GM04503 (cell line): ENCODE data around the gene CSNK2B.

Experiments
- DNase-seq: peaks from one replicate; pipeline ENCODE4 v3.0.0-alpha.2; 2012; ENCODE audit warnings: low read depth

Gene CSNK2B

DNA sequence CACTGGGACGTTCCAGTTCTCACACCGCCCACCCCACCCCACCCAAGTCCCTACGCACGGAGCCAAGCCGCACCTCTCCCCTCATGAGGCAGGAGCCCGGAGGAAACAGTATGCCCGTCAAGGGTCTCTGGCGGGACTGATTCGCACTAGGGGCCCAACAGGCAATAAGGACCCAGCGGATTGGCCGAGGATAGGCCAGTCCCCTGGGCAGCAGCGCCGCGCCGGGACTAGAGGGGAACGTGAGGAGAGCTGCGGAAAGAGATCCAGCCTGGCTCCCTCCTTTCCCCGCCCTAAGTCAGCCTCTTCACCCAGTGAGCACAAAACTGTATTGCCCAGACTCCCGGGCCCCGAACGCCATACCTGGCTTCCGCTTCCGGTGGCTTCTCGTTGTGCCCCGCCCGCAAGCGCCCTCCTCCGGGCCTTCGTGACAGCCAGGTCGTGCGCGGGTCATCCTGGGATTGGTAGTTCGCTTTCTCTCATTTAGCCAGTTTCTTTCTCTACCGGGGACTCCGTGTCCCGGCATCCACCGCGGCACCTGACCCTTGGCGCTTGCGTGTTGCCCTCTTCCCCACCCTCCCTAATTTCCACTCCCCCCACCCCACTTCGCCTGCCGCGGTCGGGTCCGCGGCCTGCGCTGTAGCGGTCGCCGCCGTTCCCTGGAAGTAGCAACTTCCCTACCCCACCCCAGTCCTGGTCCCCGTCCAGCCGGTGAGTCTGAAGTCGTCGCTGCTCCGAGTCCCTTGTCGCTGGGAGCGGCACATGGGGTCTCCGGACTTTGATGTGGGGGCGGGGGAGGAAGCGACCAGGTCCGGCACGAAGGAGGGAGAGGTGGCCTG lies at the start of gene CSNK2B:
Gene CSNK2B, plus strand, starts transcription at position 580 of the 836 bp plus-strand sequence. CDS start 752 bp downstream, outside the sequence.
- DNase-seq = peak; percentile 86

DNA sequence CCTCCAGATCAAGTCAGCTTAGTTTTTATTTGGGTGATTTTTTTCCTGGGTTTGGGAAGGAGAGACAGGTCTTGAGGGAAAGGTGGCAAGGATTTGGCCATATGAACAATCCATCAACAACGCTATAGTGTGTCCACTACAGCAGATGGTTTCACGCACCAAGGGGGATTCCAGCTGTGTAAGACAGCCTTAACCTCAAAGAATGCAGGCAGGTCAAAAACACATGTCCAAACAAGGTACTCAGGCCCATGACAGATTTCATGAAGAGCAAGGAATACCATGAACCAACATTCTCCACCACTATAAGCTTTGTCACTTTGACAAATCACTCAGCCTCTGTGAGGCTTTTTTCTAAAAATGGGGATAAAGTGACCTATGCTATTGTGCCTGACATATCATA lies 48.9 kb upstream of the CSNK2B start:
- no peak for DNase-seq

DNA sequence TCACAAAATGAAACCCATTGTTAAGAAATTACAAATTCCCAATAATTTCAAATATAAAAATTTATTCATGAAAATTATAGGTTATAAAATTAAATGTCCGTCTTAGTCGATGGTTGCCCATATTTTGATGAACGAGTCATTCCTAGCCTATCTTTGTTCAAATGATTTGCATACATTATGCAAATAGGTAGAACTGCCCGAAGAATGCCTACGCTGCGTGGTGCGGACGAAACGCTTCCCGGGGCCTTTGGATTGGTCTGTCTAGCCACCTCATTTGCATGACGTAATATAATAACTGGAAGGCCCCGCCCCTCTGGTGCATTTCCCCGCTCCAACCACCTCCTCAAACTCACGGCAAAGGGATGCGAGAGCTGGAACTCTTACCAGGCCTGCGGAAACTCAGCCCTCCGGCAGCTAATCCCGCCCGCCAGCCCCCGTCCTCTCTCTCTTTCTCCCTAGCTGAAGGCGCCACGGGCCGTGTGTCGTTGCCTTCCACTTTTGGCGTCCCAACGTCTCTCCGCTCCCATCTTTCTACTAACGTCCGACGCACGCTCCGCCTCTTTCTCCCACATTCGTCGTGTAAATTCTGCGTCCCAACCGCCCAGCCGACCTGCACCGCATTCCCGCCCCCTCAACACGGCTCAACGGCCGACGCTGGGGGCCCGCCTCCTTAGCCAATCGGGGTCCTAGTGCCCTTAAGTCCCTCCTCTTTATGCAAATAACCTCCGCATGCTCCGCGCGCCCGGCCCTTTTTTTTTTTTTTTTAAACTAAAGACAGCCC lies 45.9 kb upstream of the CSNK2B start:
- DNase-seq = peak; percentile 96

DNA sequence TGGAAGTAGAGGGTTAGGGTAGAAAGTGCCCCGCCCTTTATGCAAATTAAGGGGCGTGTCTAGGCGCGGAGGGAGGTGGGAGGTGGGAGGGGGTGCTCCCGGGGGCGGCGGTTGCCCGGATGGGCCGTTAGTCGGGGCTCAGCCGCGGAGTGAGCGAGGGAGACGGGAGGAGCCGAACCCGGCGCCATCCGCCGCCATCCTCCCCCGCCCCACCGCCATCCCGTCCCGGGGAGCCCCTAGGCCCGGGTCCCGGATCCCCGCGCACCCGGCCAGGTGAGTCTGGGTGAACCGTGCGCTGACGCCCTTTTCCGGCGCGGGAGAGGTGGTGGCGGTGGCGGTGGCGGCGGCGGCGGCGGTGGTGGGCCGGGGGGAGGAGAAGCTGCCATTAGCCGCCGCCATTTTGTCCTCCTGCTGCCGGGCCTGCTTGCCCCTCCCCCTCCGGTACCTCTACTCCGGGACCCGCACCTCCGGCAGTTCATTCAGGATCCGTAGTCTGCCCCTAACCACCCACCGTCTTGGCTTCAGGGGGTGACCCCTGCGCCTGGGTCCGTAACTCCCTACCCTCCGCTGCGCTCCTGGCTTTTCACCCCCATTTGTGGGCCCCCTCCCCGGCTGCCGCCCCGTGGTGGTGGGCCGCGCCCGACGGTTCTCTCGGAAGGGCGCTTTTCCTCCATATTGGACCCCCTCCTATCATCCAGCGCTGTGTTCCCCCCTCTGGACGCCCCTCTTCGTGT lies 45.1 kb upstream of the CSNK2B start, which contains the start of gene PRRC2A:
Gene PRRC2A, plus strand, starts transcription at position 130 of the 734 bp plus-strand sequence. CDS start 2,075 bp downstream, outside the sequence.
- DNase-seq = no peak

DNA sequence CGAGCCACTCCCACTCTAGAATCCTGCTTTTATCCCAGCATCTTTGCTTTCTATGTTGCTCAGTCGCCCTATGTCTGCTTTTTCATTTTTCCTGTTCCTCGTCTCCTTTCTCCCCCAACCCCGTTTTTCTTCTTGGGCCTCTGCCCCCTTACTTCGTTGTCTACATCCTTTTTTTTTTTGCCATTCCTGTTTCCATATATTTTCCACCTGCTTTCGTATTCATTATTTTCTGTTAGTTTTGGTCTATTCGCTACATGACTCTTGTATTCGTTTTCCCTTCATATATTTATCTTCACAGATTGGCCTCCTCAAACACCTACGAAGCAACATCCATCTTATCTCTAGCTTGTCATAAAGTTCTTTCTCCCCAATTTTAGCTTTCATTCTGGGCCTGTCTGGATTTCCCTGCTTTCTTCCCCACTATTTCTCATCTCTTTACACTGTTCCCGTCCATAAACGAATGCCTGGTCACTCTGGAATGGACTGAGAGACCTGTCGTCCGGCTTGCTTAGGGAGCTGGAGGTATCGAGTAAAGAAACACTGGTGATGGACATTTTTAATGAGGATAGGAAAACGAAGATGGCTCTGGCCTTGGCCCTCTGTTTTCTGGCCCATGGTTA lies 44.5 kb upstream of the CSNK2B start:
- no peak for DNase-seq

DNA sequence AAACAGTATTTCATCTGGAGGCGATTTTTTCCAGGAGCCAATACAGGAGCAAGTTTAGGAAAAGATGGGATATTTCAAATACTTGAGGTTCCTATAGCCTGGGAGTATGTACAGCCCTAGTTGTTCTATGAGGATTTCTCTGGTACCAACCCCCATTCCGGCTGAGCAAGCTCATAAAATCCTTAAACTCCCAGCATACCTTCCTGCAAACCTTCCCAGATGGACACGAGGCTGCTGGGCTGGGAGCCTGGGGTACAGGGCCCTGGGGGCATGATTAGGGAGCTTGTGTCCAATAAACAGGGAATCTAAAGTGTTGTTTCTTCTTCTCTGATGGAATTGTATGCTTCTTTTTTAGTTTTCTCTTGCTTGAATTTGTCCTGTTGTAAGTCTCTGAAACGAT lies 43.9 kb upstream of the CSNK2B start:
- DNase-seq = no peak

DNA sequence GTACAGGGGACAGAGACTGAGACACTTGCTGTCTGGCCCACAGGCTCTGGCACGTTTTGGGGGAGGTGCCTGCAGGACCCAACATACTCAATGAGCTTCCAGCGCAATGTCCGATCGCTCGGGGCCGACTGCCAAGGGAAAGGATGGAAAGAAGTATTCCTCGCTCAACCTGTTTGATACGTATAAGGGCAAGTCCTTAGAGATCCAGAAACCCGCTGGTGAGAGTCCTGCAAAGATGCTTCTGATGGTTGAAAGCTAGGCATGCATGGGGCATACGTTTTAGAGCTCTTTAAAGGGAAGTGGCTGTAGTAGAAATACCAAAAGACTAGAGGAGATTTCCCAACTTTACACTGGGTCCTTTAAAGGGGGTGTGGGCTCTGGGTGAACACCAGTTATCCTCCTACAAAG lies 43.2 kb upstream of the CSNK2B start:
- DNase-seq = no peak

DNA sequence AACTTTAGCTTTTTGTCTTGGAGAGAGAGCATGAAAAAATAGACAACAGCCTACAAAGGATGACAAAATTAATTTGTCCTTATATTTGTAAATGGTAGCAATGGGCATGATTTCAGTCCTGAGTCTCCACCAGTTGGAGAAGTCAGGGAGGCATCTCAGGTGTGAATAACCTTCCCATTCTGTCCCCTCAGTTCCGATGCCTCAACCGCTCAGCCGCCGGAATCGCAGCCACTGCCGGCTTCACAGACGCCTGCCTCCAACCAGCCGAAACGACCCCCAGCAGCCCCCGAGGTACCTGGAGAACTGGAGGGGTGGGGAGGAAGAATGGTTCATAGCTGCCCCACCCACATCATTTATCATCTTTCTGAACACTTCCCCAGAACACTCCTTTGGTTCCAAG lies 41.8 kb upstream of the CSNK2B start:
- no peak for DNase-seq

DNA sequence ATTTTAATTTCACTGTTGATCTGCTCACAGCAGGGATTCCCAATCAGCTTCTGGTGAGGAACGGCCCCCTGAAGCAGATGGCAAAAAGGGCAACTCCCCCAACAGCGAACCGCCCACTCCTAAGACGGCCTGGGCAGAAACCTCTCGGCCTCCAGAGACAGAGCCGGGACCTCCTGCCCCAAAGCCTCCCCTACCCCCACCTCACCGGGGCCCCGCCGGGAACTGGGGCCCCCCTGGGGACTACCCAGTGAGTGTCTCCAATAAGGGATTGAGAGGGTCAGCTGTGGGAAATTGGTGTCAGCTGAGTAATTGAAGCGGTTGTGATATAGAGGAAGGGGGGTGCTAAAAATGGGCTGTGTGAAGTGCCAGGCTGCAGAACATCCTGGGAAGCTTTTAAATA lies 38.9 kb upstream of the CSNK2B start:
- no peak for DNase-seq

DNA sequence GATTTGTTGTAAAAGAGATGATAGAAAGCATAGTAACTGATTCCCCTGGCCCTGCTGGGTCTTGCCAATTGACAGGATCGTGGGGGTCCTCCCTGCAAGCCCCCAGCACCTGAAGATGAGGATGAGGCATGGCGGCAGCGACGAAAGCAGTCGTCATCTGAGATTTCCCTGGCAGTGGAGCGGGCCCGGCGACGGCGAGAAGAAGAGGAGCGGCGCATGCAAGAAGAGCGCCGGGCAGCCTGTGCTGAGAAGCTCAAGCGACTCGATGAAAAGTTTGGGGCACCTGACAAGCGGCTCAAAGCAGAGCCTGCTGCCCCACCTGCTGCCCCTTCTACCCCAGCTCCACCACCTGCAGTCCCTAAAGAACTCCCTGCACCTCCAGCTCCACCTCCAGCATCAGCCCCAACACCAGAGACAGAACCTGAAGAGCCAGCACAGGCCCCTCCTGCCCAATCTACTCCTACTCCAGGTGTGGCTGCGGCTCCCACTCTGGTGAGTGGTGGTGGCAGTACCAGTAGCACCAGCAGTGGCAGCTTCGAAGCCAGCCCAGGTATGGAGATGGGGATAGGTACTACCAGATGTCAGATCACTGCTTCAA lies 38.1 kb upstream of the CSNK2B start:
- DNase-seq = no peak

DNA sequence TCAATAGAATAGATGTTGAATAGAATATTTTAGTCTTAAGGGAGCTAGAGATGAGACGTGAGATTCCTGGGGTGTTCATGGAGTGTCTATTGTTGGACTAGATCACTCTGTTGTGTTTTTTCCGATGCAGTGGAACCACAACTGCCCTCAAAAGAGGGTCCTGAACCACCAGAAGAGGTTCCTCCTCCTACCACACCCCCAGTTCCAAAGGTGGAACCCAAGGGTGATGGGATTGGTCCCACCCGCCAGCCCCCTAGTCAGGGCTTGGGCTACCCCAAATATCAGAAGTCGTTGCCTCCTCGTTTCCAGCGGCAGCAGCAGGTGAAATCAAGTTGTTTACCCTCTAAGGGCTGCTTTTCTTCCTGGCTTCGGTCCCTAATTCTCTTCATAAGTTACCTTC lies 36.9 kb upstream of the CSNK2B start:
- DNase-seq = no peak

DNA sequence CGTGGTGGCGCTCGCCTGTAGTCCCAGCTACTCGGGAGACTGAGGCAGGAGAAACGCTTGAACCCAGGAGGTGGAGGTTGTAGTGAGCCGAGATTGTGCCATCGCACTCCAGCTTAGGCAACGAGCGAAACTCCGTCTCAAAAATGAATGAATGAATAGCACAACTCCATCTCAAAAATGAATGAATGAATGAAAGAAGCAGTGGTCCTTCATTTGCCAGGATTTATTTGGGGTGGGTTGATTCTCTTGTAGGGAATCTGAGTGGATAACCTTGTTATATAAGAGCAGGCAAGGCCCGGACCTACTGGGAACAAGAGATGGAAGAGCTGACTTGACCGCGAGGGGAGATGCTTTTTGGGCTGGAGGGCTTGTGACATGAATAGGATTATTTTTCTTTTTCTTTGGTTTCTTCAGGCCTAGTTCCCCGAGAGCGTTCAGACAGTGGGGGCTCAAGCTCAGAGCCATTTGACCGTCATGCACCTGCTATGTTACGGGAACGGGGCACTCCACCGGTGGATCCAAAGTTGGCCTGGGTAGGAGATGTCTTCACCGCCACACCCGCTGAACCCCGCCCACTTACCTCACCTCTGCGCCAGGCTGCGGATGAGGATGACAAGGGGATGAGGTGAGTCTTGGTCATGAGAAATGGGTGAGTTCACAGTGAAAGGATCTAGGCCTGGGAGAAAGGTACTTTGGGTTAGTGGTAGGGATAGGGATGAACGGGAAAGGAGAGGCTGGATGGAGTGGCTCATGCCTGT lies 35.5 kb upstream of the CSNK2B start:
- no peak for DNase-seq

DNA sequence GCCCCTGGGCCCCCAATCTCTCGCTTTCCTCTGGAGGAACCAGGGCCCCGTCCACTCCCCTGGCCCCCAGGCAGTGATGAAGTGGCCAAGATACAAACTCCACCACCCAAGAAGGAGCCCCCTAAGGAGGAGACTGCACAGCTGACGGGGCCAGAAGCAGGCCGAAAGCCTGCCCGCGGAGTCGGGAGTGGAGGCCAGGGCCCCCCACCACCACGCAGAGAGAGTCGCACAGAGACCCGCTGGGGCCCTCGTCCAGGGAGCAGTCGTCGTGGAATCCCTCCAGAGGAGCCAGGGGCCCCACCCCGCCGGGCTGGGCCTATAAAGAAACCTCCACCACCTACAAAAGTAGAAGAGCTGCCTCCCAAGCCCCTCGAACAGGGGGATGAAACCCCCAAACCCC lies 34.7 kb upstream of the CSNK2B start:
- no peak for DNase-seq

DNA sequence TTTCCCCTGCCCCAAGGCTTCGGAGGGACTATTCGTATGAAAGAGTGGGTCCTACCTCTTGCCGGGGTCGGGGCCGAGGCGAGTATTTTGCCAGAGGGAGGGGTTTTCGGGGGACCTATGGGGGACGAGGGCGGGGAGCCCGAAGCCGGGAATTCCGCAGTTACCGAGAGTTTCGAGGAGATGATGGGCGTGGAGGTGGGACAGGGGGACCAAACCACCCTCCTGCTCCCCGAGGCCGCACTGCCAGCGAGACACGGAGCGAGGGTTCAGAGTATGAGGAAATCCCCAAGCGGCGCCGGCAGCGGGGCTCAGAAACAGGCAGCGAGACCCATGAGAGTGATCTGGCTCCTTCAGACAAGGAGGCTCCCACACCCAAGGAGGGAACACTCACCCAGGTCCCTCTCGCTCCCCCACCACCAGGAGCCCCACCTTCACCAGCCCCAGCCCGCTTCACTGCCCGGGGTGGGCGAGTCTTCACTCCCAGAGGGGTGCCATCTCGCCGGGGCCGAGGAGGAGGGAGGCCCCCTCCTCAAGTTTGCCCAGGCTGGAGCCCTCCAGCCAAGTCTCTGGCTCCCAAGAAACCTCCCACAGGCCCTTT lies 34.1 kb upstream of the CSNK2B start:
- no peak for DNase-seq

DNA sequence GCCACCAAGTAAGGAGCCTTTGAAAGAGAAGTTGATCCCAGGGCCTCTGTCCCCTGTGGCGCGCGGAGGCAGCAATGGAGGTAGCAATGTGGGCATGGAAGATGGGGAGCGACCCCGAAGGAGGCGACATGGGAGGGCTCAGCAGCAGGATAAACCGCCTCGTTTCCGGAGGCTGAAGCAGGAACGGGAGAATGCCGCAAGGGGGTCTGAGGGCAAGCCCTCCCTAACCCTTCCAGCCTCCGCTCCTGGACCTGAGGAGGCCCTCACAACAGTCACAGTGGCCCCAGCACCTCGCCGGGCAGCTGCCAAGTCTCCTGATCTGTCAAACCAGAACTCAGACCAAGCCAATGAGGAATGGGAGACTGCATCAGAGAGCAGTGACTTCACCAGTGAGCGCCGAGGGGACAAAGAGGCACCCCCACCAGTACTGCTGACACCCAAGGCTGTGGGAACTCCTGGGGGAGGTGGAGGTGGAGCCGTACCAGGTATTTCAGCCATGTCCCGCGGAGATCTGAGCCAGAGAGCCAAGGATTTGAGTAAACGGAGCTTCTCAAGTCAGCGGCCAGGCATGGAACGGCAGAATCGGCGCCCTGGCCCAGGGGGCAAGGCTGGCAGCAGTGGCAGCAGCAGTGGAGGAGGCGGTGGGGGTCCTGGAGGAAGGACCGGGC lies 33.5 kb upstream of the CSNK2B start:
- DNase-seq = no peak

DNA sequence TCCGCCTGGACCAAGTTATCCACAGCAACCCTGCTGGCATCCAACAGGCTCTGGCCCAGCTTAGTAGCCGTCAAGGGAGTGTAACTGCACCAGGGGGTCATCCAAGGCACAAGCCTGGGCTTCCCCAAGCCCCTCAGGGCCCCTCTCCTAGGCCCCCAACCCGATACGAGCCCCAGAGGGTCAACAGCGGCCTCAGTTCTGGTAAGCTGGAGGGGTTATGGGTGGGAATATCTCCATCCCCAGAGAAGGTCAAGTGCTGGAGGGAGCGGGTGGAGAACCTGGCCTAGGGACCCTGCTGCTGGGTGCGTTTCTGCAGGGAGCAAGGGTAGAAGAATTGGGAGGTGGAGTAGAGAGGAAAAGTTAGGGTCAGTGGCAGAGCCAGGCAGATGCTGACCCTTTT lies 32.4 kb upstream of the CSNK2B start:
- no peak for DNase-seq

DNA sequence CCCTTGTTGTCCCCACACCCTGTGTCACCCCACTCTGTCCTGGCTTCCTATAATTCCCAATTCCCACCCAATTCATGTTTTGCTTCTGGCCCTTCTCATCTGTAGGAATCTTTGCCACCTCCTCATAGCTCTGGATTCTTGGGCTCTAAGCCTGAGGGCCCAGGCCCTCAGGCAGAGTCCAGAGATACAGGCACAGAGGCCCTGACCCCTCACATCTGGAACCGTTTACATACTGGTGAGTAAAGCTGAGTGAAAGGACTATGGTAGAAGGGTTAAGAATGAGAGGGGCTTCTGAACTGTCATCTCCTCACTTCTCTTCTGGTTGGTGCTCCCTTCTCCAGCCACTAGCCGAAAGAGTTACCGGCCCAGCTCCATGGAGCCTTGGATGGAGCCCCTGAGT lies 31.7 kb upstream of the CSNK2B start:
- no peak for DNase-seq

DNA sequence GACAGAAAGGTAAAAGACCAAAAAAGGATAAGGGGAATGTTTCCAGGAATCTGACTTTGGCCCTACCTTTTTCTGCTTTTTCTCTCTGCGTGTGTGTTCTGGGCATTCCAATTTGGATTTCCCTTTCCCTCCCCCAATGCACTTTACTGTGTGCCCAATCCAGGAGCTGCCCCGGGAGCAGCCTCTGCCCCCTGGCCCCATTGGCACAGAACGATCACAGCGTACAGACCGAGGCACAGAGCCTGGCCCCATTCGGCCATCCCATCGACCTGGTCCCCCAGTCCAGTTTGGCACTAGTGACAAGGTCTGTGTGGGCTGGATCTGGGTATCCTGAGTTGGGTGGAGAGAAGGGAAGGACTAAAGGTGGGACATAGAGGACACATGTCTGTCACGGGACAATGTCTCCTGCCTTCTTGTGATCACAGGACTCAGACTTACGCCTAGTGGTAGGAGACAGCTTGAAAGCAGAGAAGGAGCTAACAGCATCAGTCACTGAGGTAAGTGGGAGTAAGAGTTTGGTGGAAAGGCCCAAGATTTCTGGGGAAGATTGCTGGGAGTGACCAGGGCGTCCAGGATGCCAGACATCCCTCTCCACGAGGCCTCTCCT lies 30.8 kb upstream of the CSNK2B start:
- no peak for DNase-seq
